Measurements from ENCODE around the gene MRPL34.
"Not testable (repeated sequence)": the region's sequence is repeated elsewhere in the genome, so short reads cannot be mapped to it uniquely, and the experiment has no call there.

The MRPL34 gene

GRCh38 chr19:17305517-17306284 lies at the start of gene MRPL34:
MRPL34 (plus strand) TSS chr19:17305872; CDS start chr19:17305893, 21 bp downstream.
- DNase-seq = peak; percentile 59 to 100 (median 95)

- DNase-seq = no peak
Observed at GRCh38 chr19:17256130-17256529, 49.5 kb upstream of the MRPL34 start.

- DNase-seq = no peak
Observed at GRCh38 chr19:17259118-17259780, 46.4 kb upstream of the MRPL34 start.

GRCh38 chr19:17259934-17260333 lies 45.7 kb upstream of the MRPL34 start:
- no peak for DNase-seq

GRCh38 chr19:17260842-17261325 lies 44.8 kb upstream of the MRPL34 start:
- peak in 31 of 51 donors; percentile 8 to 69 (median 35) for DNase-seq

- no peak for DNase-seq
Observed at GRCh38 chr19:17262557-17262956, 43.1 kb upstream of the MRPL34 start.

- no peak for DNase-seq
Observed at GRCh38 chr19:17263712-17264640, 41.7 kb upstream of the MRPL34 start.

GRCh38 chr19:17264641-17264979 lies 41.1 kb upstream of the MRPL34 start, which contains the start of gene USHBP1:
USHBP1 (minus strand) TSS chr19:17264745; CDS start chr19:17264299, 446 bp downstream.
- no peak for DNase-seq

- DNase-seq = no peak
Observed at GRCh38 chr19:17266026-17266425, 39.6 kb upstream of the MRPL34 start.

- peak in 3 of 51 donors; percentile 29 to 44 (median 38) for DNase-seq
Observed at GRCh38 chr19:17266589-17266974, 39.1 kb upstream of the MRPL34 start.

- DNase-seq = peak; percentile 70 to 99 (median 94)
Observed at GRCh38 chr19:17266975-17267788, 38.5 kb upstream of the MRPL34 start, which contains the start of gene BABAM1. BABAM1 (plus strand) TSS chr19:17267443; CDS start chr19:17268807, 1,364 bp downstream.

- no peak for DNase-seq
Observed at GRCh38 chr19:17268754-17269153, 36.9 kb upstream of the MRPL34 start.

GRCh38 chr19:17274892-17275291 lies 30.8 kb upstream of the MRPL34 start:
- DNase-seq = not testable (repeated sequence)

GRCh38 chr19:17275441-17276175 lies 30.1 kb upstream of the MRPL34 start:
- DNase-seq = no peak

GRCh38 chr19:17279436-17279835 lies 26.2 kb upstream of the MRPL34 start:
- no peak for DNase-seq

GRCh38 chr19:17281391-17282304 lies 24.0 kb upstream of the MRPL34 start, which contains the start of gene ANKLE1:
ANKLE1 (plus strand) TSS chr19:17281901; CDS start chr19:17281921, 20 bp downstream.
- DNase-seq = peak in 20 of 51 donors; percentile 1 to 43 (median 14)

- peak in 45 of 51 donors; percentile 17 to 84 (median 47) for DNase-seq
Observed at GRCh38 chr19:17282488-17283125, 23.1 kb upstream of the MRPL34 start.

GRCh38 chr19:17283504-17283996 lies 22.1 kb upstream of the MRPL34 start:
- DNase-seq = no peak
